22Rv1 (cell line): ENCODE data around the gene CNGB1.

Experiments
- CTCF ChIP-seq: fragments of 450-650 bp; IDR thresholded peaks from 2 replicates; pipeline ENCODE4 v1.5.1; 2017; ENCODE audit warnings: mild to moderate bottlenecking
- ZFX ChIP-seq: fragments of 450-650 bp; IDR thresholded peaks from 2 replicates; pipeline ENCODE4 v1.6.1; 2017; ENCODE audit warnings: antibody characterized with exemption, borderline replicate concordance

GRCh38 chr16:57939872-57940224, 31.1 kb downstream of the CNGB1 start:
- TF ChIP-seq CTCF, result no peak; the same call in none of the 2 replicates
- no peak for TF ChIP-seq ZFX
